Testis (tissue), 2 donors: Measurements from ENCODE around the gene SHANK1.

Experiments used
- CTCF ChIP-seq, 3 experiments: fragments of 450-650 bp in 2 of 3; fragments of 200-600 bp in 1 of 3; sonication (generic) in 1 of 3; IDR thresholded peaks; one replicate each; pipeline ENCODE4 v1.5.1; 2016 to 2019; ENCODE audit warnings: antibody characterized with exemption in 3 of 3, mild to moderate bottlenecking in 2 of 3, moderate library complexity in 1 of 3
- POLR2A ChIP-seq: fragments of 450-650 bp; IDR thresholded peaks from one replicate; pipeline ENCODE4 v1.6.1; 2017; ENCODE audit warnings: antibody characterized with exemption, mild to moderate bottlenecking, moderate library complexity

GRCh38 chr19:50706387-50706786 lies 13.2 kb downstream of the SHANK1 start:
- TF ChIP-seq CTCF (IDR thresholded peaks at IDR 0.05), result no peak
- no peak for TF ChIP-seq POLR2A
